ENCODE measurements around the gene DMD. TPM values are rescaled to one million over a fixed set of nuclear protein-coding genes. Genes with fewer than 3 reads are reported as not detected.

The DMD gene
- total and polyA plus RNA-seq, 2 experiments from 2014 or later, result 1.5 to 2.0 TPM

GRCh38 chrX:31929366-31929765 lies 1282.0 kb downstream of the DMD start:
- no peaks in the 10 kb centered on the region for H3K4me1 ChIP-seq (ENCODE audit: insufficient read depth)
- H3K9me2 ChIP-seq (ENCODE audit: insufficient read depth), result no peaks in the 10 kb centered on the region
- no peak overlapping the region for H3K4me2 ChIP-seq (ENCODE audit: unreplicated experiment)
- TF ChIP-seq EZH2phosphoT487 (IDR thresholded peaks at IDR 0.05; ENCODE audit: insufficient read depth, low read depth) (no peak), EZH2 (IDR thresholded peaks at IDR 0.05; ENCODE audit: insufficient read depth, poor library complexity, severe bottlenecking) (no peak)
- no peaks in the 10 kb centered on the region for H3K36me3 ChIP-seq (ENCODE audit: low read depth)
- H3K27ac ChIP-seq, result no peak overlapping the region
- 17 to 20% methylated on average over 5 of the region's 5 CpGs for WGBS, 2 experiments (ENCODE audit: low coverage in 1 of 2, low lambda C conversion rate in 2 of 2, missing lambda C conversion rate in 2 of 2)
- in situ Hi-C loops (cut with MboI), result no loop called here
- H3K9me3 ChIP-seq (ENCODE audit: low read depth), result no peaks in the 10 kb centered on the region
- no peaks in the 10 kb centered on the region for H3K79me2 ChIP-seq (ENCODE audit: insufficient read depth)
- H3K4me3 ChIP-seq, result no peak overlapping the region
- H2AFZ ChIP-seq, result no peak overlapping the region
- no peaks in the 10 kb centered on the region for H4K20me1 ChIP-seq (ENCODE audit: insufficient read depth)
- DNase-seq, result no peak
- no peaks in the 10 kb centered on the region for H3K27me3 ChIP-seq (replicated peaks; ENCODE audit: insufficient read depth)
- H3F3A ChIP-seq (ENCODE audit: insufficient read depth), result no peaks in the 10 kb centered on the region
- H3K9ac ChIP-seq, result no peak overlapping the region

- Histone ChIP-seq H3F3A (ENCODE audit: insufficient read depth) (no peaks in the 10 kb centered on the region), H4K20me1 (ENCODE audit: insufficient read depth) (no peaks in the 10 kb centered on the region), H3K27me3 (replicated peaks; ENCODE audit: insufficient read depth) (no peaks in the 10 kb centered on the region), H3K4me2 (ENCODE audit: unreplicated experiment) (no peak overlapping the region), H3K9me2 (ENCODE audit: insufficient read depth) (no peaks in the 10 kb centered on the region), H3K27ac (no peak overlapping the region), H3K4me1 (ENCODE audit: insufficient read depth) (no peaks in the 10 kb centered on the region), H3K36me3 (ENCODE audit: low read depth) (no peaks in the 10 kb centered on the region), H3K9ac (no peak overlapping the region), H2AFZ (no peak overlapping the region), H3K79me2 (ENCODE audit: insufficient read depth) (no peaks in the 10 kb centered on the region), H3K4me3 (no peak overlapping the region), H3K9me3 (ENCODE audit: low read depth) (no peaks in the 10 kb centered on the region)
- in situ Hi-C loops (cut with MboI), result no loop called here
- DNase-seq, result no peak
- TF ChIP-seq EZH2 (IDR thresholded peaks at IDR 0.05; ENCODE audit: insufficient read depth, poor library complexity, severe bottlenecking), result no peak
- no peak for TF ChIP-seq EZH2phosphoT487 (IDR thresholded peaks at IDR 0.05; ENCODE audit: insufficient read depth, low read depth)
- WGBS, 2 experiments (ENCODE audit: low coverage in 1 of 2, low lambda C conversion rate in 2 of 2, missing lambda C conversion rate in 2 of 2), result 0% methylated on average over 2 of the region's 2 CpGs
These were observed 1290.1 kb downstream of the DMD start for GRCh38 chrX:31921236-31921635.

DNA sequence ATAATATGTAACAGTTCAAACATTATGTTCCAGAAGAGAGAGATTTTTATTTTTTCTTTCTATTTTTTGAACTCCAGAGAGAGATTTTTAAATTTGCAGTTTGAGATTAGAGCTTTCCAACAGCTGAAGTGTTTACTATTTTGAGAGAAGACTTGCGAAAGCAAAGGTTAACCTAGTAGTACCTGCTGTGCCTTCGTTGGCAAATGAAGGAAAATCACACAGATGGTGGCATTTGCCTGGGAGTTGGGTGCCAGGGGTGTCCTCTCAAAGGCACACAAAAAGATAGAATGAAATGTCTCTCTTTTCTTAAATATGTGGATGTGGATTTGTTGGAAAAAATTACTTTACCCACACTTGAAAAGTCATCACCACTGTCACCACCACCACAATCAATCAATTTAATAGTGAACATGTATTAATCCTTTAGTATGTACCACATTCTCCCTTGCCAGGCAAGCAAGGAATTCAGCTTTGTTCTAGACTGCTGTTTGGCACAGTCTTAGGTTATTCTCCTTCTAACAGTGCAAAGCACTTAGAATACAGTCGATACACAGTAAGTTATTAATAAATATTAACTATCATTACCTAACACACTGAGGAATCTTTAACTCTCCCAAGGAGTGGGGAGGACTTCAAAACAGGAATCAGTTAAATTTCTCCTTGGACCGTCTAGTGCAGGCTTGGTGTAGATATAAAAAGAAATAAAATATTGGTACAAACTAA lies 1301.3 kb downstream of the DMD start:
- no peak overlapping the region for H3K4me2 ChIP-seq (ENCODE audit: unreplicated experiment)
- no peaks in the 10 kb centered on the region for H3K36me3 ChIP-seq (ENCODE audit: low read depth)
- no peak overlapping the region for H3K27ac ChIP-seq
- H3K9ac ChIP-seq, result no peak overlapping the region
- no peak overlapping the region for H3K4me3 ChIP-seq
- no peak for DNase-seq
- WGBS, 2 experiments (ENCODE audit: low coverage in 1 of 2, low lambda C conversion rate in 2 of 2, missing lambda C conversion rate in 2 of 2), result 18 to 22% methylated on average over 4 of the region's 4 CpGs
- no peaks in the 10 kb centered on the region for H3F3A ChIP-seq (ENCODE audit: insufficient read depth)
- H3K9me3 ChIP-seq (ENCODE audit: low read depth), result no peaks in the 10 kb centered on the region
- no peaks in the 10 kb centered on the region for H3K4me1 ChIP-seq (ENCODE audit: insufficient read depth)
- no peaks in the 10 kb centered on the region for H3K79me2 ChIP-seq (ENCODE audit: insufficient read depth)
- in situ Hi-C loops (cut with MboI), result no loop called here
- no peaks in the 10 kb centered on the region for H3K9me2 ChIP-seq (ENCODE audit: insufficient read depth)
- H3K27me3 ChIP-seq (replicated peaks; ENCODE audit: insufficient read depth), result no peaks in the 10 kb centered on the region
- TF ChIP-seq EZH2 (IDR thresholded peaks at IDR 0.05; ENCODE audit: insufficient read depth, poor library complexity, severe bottlenecking) (no peak), EZH2phosphoT487 (IDR thresholded peaks at IDR 0.05; ENCODE audit: insufficient read depth, low read depth) (no peak)
- H4K20me1 ChIP-seq (ENCODE audit: insufficient read depth), result no peaks in the 10 kb centered on the region
- no peak overlapping the region for H2AFZ ChIP-seq

GRCh38 chrX:31894152-31894551 lies 1317.2 kb downstream of the DMD start:
- Histone ChIP-seq H3K79me2 (ENCODE audit: insufficient read depth) (no peaks in the 10 kb centered on the region), H3F3A (ENCODE audit: insufficient read depth) (no peaks in the 10 kb centered on the region), H3K9me3 (ENCODE audit: low read depth) (no peaks in the 10 kb centered on the region), H3K27me3 (replicated peaks; ENCODE audit: insufficient read depth) (no peaks in the 10 kb centered on the region), H3K4me1 (ENCODE audit: insufficient read depth) (no peaks in the 10 kb centered on the region), H3K9ac (no peak overlapping the region), H4K20me1 (ENCODE audit: insufficient read depth) (no peaks in the 10 kb centered on the region), H3K9me2 (ENCODE audit: insufficient read depth) (no peaks in the 10 kb centered on the region), H3K27ac (no peak overlapping the region), H3K4me2 (ENCODE audit: unreplicated experiment) (no peak overlapping the region), H3K36me3 (ENCODE audit: low read depth) (no peaks in the 10 kb centered on the region), H3K4me3 (no peak overlapping the region), H2AFZ (no peak overlapping the region)
- WGBS, 2 experiments (ENCODE audit: low coverage in 1 of 2, low lambda C conversion rate in 2 of 2, missing lambda C conversion rate in 2 of 2), result 31 to 38% methylated on average over 6 to 7 of the region's 7 CpGs
- in situ Hi-C loops (cut with MboI), result no loop called here
- no peak for TF ChIP-seq EZH2phosphoT487 (IDR thresholded peaks at IDR 0.05; ENCODE audit: insufficient read depth, low read depth)
- TF ChIP-seq EZH2 (IDR thresholded peaks at IDR 0.05; ENCODE audit: insufficient read depth, poor library complexity, severe bottlenecking), result no peak
- no peak for DNase-seq

Data from GM23248 (cell line).